ENCODE measurements around the gene SYNGR3. TPM values are rescaled to one million over a fixed set of nuclear protein-coding genes. Genes with fewer than 3 reads are reported as not detected.

Gene SYNGR3
- total and polyA plus RNA-seq, 12 donors = 0.15 to 2.5 (median 0.37) TPM; not detected in 2

GRCh38 chr16:1979271-1980029 is 10.3 kb upstream of the SYNGR3 start:
- H3K27me3 ChIP-seq = peaks cover 18 to 79% (median 64%) of the 10 kb centered on the region in 7 donors
- WGBS, 2 donors = 13 to 17% methylated on average over 69 to 70 of the region's 70 CpGs
- peaks cover 12 to 47% (median 43%) of the 10 kb centered on the region in 9 donors for H3K36me3 ChIP-seq
- no peaks in the 10 kb centered on the region for H3K9me3 ChIP-seq
- H3K4me3 ChIP-seq = no peak overlapping the region
- peaks cover 6 to 31% (median 20%) of the 10 kb centered on the region in 9 donors for H3K4me1 ChIP-seq
- no peak overlapping the region for H3K27ac ChIP-seq
- DNase-seq (no peak), ATAC-seq (no peak)
- TF ChIP-seq CTCF (IDR thresholded peaks at IDR 0.05) = no peak
- intact Hi-C loops (cut with DNase I) = loop anchor here in 1 of 10 donors (10.0 kb wide), 1 partner anchor 55 kb away; no protein-coding TSS in a partner anchor

GRCh38 chr16:1980030-1980769 is 9.6 kb upstream of the SYNGR3 start:
- no peak for DNase-seq
- Histone ChIP-seq H3K27ac (no peak overlapping the region), H3K4me3 (no peak overlapping the region), H3K36me3 (peaks cover 12 to 40% (median 35%) of the 10 kb centered on the region in 9 donors), H3K9me3 (no peaks in the 10 kb centered on the region), H3K4me1 (peaks cover 11 to 39% (median 28%) of the 10 kb centered on the region in 9 donors), H3K27me3 (peaks cover 18 to 79% (median 64%) of the 10 kb centered on the region in 7 donors)
- no peak for TF ChIP-seq CTCF (IDR thresholded peaks at IDR 0.05)
- no peak for ATAC-seq
- WGBS, 2 donors = 3 to 5% methylated on average over 53 of the region's 53 CpGs
- intact Hi-C loops (cut with DNase I) = loop anchor here in 1 of 10 donors (10.0 kb wide), 1 partner anchor 55 kb away; no protein-coding TSS in a partner anchor

- ATAC-seq (no peak), DNase-seq (no peak)
- intact Hi-C loops (cut with DNase I) = loop anchor here in 1 of 10 donors (10.0 kb wide), 1 partner anchor 56 kb away; no protein-coding TSS in a partner anchor
- no peak for TF ChIP-seq CTCF (IDR thresholded peaks at IDR 0.05)
- peaks cover 11 to 43% (median 30%) of the 10 kb centered on the region in 9 donors for H3K4me1 ChIP-seq
- no peaks in the 10 kb centered on the region for H3K9me3 ChIP-seq
- H3K27ac ChIP-seq = no peak overlapping the region
- peaks cover 7 to 40% (median 33%) of the 10 kb centered on the region in 9 donors for H3K36me3 ChIP-seq
- H3K27me3 ChIP-seq = peaks cover 18 to 73% (median 60%) of the 10 kb centered on the region in 7 donors
- WGBS, 2 donors = 20 to 21% methylated on average over 16 of the region's 16 CpGs
- H3K4me3 ChIP-seq = no peak overlapping the region
These were observed 9.0 kb upstream of the SYNGR3 start for GRCh38 chr16:1980770-1981087.

GRCh38 chr16:1981398-1981836 is 8.4 kb upstream of the SYNGR3 start, which contains the start of gene NOXO1:
TSS of gene NOXO1 (minus strand) at chr16:1981469. CDS start at chr16:1981179, 290 bp downstream.
- Histone ChIP-seq H3K27me3 (peaks cover 18 to 66% (median 54%) of the 10 kb centered on the region in 7 donors), H3K36me3 (peaks cover 1 to 40% (median 33%) of the 10 kb centered on the region in 9 donors), H3K9me3 (no peaks in the 10 kb centered on the region), H3K4me1 (peaks cover 11 to 43% (median 30%) of the 10 kb centered on the region in 9 donors), H3K4me3 (no peak within 1 kb of the TSS), H3K27ac (no peak within 1 kb of the TSS)
- 34 to 39% methylated on average over 6 of the region's 6 CpGs for WGBS, 2 donors
- no peak for TF ChIP-seq CTCF (IDR thresholded peaks at IDR 0.05)
- DNase-seq (no peak), ATAC-seq (no peak)
- intact Hi-C loops (cut with DNase I) = loop anchor here in 1 of 10 donors (10.0 kb wide), 1 partner anchor 57 kb away; no protein-coding TSS in a partner anchor
